CD4-positive, alpha-beta T cell treated with Interleukin-4 for 1 hour (primary cell): ENCODE results near the gene FAM110A.
"Not testable (repeated sequence)": the region's sequence is repeated elsewhere in the genome, so short reads cannot be mapped to it uniquely, and the experiment has no call there.

Experiments used
- DNase-seq, 2 donors: peaks; one replicate each; pipeline ENCODE4 v3.0.0-alpha.2; 2020 to 2022

The FAM110A gene

GRCh38 chr20:833450-834150 lies at the start of gene FAM110A:
TSS of gene FAM110A (plus strand) at chr20:833715. CDS start at chr20:844805, 11,090 bp downstream.
- DNase-seq = peak; percentile 96 to 97

GRCh38 chr20:787825-788224 lies 45.7 kb upstream of the FAM110A start:
- no peak for DNase-seq

- DNase-seq = no peak
Measured at GRCh38 chr20:791056-791455, 42.5 kb upstream of the FAM110A start.

- DNase-seq = no peak
Measured at GRCh38 chr20:792248-792647, 41.3 kb upstream of the FAM110A start.

- DNase-seq = no peak
Measured at GRCh38 chr20:796921-797320, 36.6 kb upstream of the FAM110A start.

- DNase-seq = not testable (repeated sequence)
Measured at GRCh38 chr20:798746-799145, 34.8 kb upstream of the FAM110A start.

- not testable (repeated sequence) for DNase-seq
Measured at GRCh38 chr20:800026-800425, 33.5 kb upstream of the FAM110A start.

- no peak for DNase-seq
Measured at GRCh38 chr20:801678-802077, 31.8 kb upstream of the FAM110A start.

- DNase-seq = no peak
Measured at GRCh38 chr20:805713-806112, 27.8 kb upstream of the FAM110A start.

GRCh38 chr20:811776-812434 lies 21.6 kb upstream of the FAM110A start:
- not testable (repeated sequence) for DNase-seq

GRCh38 chr20:812435-812814 lies 21.1 kb upstream of the FAM110A start:
- not testable (repeated sequence) for DNase-seq

- DNase-seq = no peak
Measured at GRCh38 chr20:813390-813789, 20.1 kb upstream of the FAM110A start.

GRCh38 chr20:815226-815625 lies 18.3 kb upstream of the FAM110A start:
- DNase-seq = no peak

- DNase-seq = peak; percentile 68 to 69
Measured at GRCh38 chr20:815914-816606, 17.5 kb upstream of the FAM110A start.

- DNase-seq = no peak
Measured at GRCh38 chr20:818001-818664, 15.4 kb upstream of the FAM110A start.

GRCh38 chr20:819680-820322 lies 13.7 kb upstream of the FAM110A start:
- no peak for DNase-seq

GRCh38 chr20:820323-820953 lies 13.1 kb upstream of the FAM110A start:
- no peak for DNase-seq

- DNase-seq = no peak
Measured at GRCh38 chr20:821046-821730, 12.3 kb upstream of the FAM110A start.

- no peak for DNase-seq
Measured at GRCh38 chr20:821731-822065, 11.8 kb upstream of the FAM110A start.

GRCh38 chr20:822651-823573 lies 10.6 kb upstream of the FAM110A start:
- no peak for DNase-seq

- no peak for DNase-seq
Measured at GRCh38 chr20:823574-823902, 10.0 kb upstream of the FAM110A start.
